Activated CD8-positive, alpha-beta memory T cell treated with anti-CD3 and anti-CD28 coated beads, Interleukin-2, amount 50 U/mL, for 24 hours (primary cell): Measurements from ENCODE around the gene CHAF1A.

Source experiments
- DNase-seq: peaks from one replicate; pipeline ENCODE4 v3.0.0-alpha.2; 2020; ENCODE audit errors: extremely low read depth

Gene CHAF1A

GRCh38 chr19:4456476-4456842 lies 54.0 kb downstream of the CHAF1A start:
- DNase-seq: no peak

GRCh38 chr19:4456843-4457653 lies 54.6 kb downstream of the CHAF1A start:
- DNase-seq: no peak

DNA sequence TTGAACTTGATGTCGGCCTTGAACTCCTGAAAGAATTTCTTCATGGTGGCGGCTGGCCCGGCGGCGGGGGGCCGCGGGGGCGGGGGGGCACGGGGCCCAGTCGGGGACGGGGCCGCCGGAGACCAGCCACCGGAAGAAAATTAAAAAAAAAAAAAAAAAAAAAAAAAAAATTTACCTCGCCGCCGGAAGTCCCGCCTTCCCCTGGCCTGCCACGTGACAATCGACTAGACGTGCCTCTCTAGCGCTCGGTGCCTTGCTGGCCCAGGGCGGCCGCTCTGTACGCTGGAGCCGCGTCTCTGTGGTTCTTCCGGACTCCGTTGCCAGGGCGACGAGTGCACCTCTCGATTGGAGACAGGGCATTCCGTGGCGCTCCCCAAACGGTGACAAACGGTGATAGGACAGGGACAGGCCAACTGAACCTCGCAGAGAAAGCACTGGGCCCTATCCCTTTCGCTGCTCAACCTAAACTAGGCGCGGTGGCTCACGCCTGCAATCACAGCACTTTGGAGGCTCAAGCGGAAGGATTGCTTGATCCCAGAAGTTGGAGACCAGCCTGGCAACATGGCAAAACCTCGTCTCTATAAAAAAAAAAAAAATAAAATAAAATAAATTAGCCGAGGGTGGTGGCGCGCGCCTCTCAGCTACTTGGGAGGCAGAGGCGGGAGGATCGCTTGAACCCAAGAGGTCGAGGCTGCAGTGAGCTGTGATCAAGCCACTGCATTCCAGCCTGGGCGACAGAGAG lies 55.4 kb downstream of the CHAF1A start, which contains the start of gene UBXN6:
TSS of gene UBXN6 (minus strand) at position 141 of the 742 bp plus-strand sequence. CDS start at position 44, 97 bp downstream.
- peak; percentile 90 for DNase-seq

GRCh38 chr19:4464815-4465581 lies 62.6 kb downstream of the CHAF1A start:
- no peak for DNase-seq

DNA sequence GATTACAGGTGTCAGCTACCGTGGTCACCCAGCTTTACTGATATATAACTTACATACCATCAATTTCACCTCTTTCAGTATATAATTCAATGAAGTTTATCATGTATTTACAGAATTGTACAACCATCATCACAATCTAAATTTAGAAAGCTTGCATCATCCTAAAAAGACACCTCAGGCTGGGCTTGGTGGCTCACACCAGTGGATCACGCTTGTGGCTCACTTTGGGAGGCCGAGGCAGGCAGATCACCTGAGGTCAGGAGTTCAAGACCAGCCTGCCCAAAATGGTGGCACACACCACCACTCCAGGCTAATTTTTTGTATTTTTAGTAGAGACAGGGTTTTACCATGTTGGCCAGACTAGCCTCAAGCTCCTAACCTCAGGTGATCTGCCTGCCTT lies 65.4 kb downstream of the CHAF1A start:
- DNase-seq: no peak

GRCh38 chr19:4471403-4472173 lies 69.1 kb downstream of the CHAF1A start:
- DNase-seq: peak; percentile 96

DNA sequence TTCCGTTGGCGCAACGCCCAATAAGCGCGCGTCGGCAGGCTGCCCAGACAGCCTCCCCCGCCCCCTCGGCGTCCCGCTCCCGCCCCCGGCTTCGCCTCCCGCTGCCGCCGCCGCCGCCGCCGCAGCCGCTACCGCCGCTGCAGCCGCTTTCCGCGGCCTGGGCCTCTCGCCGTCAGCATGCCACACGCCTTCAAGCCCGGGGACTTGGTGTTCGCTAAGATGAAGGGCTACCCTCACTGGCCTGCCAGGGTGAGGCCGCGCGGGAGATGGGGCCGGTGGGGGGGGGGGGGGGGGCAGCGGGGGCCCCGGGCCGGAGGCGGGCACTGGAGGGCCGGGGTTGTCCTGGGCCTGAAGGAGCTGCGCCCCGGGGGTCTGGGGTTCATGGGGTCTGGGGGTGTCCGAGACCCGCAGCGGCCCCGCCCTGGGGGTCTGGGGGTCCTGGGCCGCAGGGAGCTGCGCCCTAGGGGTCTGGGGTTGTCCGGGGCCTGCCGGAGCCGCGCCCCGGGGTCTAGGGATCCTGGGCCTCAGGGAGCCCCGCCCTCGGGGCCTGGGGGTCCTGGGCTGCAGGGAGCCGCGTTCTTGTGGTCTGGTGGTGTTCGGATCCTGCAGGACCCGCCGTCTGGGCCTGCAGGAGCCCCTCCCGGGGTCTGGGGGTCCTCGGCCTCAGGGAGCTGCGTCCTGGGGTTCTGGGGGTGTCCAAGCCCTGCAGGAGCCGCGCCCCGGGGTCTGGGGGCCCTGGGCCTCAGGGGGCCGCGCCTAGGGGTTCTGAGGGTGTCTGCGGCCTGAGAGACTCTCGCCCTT lies 69.9 kb downstream of the CHAF1A start, which contains the start of gene HDGFL2:
TSS of gene HDGFL2 (plus strand) at position 124 of the 801 bp plus-strand sequence. CDS start at position 178, 54 bp downstream.
- no peak for DNase-seq

DNA sequence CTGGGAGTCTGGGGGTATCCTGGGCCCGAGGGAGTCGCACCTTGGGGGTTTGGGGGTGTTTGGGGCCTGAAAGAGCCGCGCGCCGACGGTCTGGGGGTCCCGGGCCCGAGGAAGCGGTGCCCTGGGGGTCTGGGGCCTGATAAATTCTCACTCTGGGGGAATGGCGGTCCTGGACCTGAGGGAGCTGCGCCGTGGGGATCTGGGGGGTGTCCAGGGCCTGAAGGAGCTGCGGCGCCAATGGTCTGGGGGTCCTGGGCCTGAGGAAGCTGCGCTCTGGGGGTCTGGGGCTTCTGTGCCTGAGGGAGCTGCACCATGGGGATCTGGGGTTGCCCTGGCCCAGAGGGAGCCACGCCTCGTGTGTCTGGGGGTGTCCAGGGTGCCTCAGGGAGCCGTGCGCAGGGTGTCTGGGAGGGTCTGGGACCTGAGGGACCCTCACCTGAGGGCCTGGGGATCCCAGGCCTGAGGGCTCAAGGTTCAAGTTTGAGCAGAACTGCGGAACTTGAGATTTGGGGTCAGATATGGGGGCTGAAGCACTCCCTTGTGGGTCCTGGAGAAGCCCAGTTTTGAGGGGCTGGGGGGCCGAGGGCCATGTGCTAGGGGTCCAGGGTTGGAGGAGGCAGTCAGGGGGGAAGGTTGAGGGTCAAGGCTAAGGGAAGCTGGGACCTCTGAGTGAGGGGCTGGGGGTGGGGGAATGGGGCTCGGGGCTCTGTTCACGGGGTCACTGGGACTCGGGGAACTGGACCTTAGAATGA lies 70.7 kb downstream of the CHAF1A start:
- no peak for DNase-seq

DNA sequence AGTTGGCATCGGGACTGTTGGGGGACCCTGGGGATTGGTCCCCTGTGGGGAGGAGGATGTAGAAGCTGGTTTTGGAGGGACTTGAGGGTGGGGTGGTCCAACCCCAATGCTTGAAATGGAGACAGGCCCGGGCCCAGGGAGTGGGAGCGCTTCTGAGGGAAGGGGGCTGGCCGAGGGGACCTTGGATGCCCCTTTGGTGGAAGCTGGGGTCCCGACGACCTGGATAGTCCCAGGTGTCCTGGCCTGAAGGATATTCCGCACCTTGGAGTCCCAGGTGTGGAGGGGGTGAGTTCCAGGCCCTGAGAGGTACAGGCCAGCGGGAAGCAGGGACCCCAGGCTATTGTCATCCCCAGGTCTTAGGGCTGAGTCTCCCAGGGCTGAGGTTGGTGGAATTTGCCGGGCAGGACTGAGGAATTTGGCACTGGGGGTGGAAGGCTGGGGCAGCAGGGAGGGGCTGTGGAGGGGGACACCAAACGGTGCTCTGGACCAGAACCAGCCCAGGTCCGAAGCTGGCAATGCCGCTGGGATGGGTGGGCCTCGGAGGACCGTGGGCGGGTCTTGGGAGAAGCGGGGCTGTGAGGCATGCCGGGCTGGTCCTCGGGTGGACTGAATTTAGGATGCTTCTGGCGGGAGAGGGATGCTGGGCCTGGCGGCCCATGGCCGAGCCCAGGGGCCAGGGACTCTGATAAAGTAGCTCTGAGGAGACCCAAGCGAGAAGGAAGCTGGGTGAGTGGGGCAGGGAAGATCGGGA lies 71.5 kb downstream of the CHAF1A start:
- DNase-seq: no peak

DNA sequence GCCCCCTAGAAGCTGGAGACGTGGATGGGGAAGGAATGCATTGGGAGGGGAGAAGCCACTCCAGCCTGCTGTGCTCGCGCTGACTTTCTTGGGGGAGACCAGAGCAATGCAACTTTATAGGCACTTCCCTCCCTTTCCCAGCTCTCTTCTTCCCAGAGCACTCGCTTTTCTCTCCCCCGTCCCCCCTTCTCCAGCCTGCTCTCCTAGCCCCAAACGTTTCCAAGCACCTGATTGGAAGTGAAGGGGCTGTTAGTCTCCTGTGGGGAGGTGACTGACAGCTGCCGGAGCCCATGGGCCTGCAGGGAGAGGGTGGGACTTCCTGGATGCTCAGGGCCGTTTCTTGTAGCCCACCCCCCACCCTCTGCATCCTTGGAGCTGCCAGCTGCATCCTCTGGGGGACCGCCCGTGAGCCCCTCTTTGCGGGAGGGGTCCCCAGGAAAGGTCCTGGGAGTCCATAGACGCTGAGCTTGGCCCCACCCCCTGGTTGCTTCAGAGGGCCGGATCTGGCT lies 72.1 kb downstream of the CHAF1A start:
- no peak for DNase-seq

DNA sequence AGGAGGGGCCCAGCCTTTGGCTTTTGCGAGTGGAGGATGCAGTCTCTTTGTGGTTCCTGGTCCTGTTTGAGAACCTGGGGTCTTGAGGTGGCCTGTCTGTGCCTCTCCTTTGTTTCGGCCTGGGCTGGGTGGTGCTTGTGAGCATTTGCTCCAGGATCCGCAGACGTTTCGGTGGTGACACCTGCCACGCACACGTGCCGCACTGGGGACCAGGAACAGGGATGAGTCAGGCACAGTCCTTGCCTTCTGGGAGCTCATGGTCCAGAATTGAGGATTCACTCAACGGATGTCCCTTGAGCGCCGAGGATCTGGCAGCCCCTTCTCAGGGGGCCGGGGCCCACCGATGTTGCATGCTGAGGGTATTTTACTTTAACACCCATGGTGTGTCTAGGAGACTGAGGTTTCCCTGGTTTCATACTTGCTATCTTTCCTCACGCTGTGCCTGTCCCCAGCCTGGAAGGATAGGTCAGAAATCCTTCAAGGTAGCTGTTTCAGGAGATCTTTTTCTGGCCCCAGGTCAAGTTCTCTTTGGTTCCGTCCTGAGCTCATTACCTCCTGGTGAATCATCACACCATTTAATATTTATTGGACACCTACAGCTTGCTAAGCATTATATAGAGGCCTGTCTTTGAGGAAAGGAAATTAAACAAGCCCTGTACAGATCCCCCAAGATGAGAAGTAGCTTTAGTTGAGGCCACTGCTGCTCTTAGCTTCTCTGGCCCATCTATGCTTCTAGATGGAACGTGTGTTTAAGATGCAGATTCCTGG lies 74.8 kb downstream of the CHAF1A start:
- no peak for DNase-seq

DNA sequence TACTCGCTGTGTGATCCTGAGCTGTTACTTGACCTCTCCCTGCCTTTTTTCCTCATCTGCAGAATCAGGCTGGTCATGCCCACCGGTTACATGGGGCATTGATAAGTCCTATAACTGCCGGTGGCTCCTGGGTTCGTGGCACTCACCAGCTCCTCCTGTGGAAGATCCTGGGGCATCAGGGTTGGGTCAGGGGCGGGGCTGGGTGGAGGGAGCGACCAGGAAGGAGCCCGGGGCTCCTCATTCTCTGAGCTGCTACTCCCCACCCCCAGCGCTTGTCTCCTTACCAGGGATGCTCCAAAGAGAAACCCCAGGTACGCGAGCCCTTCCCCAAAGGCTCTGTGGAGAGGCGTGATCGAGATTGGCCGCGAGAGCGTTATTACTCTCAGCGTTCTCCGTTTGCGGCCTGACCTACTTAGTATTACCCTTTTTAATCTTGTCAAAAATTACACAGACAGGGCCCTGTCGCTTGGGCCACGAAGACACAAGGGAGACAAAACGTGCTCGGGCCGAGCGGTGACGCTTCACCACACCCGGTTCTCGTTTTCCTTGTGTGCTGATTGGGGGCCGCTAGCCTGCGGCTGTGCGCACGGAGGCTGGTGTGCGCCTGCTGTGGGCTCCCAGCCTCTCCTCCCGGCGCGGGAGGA lies 80.4 kb downstream of the CHAF1A start:
- no peak for DNase-seq

DNA sequence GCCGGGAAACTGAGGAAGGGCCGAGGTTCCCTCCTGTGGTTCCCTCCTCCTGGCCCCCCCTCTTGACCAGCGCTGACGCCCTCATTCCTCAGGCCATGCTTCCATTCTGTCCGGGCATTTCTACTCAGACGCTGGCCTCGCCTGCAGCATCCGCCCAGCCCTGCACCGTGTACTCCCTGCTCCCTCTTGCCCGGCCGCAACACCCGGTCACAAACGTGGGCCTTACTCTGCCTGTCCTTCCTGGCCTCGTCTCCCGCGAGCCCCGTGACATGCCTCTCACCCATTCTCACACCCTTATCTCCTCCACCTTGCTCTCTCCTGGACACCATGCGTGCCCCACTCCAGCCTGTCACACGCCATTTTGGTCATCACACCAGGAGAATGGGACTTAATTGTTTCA lies 80.9 kb downstream of the CHAF1A start:
- DNase-seq: no peak

GRCh38 chr19:4487572-4487971 lies 85.1 kb downstream of the CHAF1A start:
- DNase-seq: no peak

DNA sequence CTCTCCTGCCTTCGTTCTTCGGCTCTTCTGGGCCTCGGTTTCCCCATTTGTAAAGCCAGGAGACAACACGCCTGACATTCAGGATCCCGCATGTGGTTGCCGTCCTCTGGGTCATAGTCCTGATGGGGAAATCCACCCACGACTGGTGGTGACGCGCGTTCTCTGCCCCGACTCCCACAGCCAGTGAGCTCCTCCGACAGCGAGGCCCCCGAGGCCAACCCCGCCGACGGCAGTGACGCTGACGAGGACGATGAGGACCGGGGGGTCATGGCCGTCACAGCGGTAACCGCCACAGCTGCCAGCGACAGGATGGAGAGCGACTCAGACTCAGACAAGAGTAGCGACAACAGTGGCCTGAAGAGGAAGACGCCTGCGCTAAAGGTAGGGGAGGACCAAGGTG lies 86.1 kb downstream of the CHAF1A start:
- no peak for DNase-seq

- no peak for DNase-seq
Measured at GRCh38 chr19:4491446-4491845, 89.0 kb downstream of the CHAF1A start.

GRCh38 chr19:4492337-4493103 lies 90.1 kb downstream of the CHAF1A start:
- DNase-seq: no peak
